MM.1S (cell line): ENCODE results near the gene SOX2.

Experiments
- CTCF ChIP-seq: fragments of 300-600 bp; sonication (generic); IDR thresholded peaks from 2 replicates; pipeline ENCODE4 v1.5.1; 2016; ENCODE audit warnings: antibody characterized with exemption, low read length, mixed read lengths
- EZH2 ChIP-seq: fragments of 300-600 bp; sonication (generic); optimal IDR thresholded peaks from 2 replicates; pipeline ENCODE3; 2017; ENCODE audit warnings: low read depth, mild to moderate bottlenecking, antibody characterized with exemption, low read length, mixed read lengths

- TF ChIP-seq CTCF, result no peak
- TF ChIP-seq EZH2, result no peak
Measured at GRCh38 chr3:181721046-181721875, 9.5 kb downstream of the SOX2 start.
